Hematopoietic multipotent progenitor cell treated with erythropoietin and hydrocortisone succinate and interleukin-3 and kit ligand, for 17 days (in vitro differentiated cells): ENCODE results near the gene LMNA.
A peak's percentile ranks its signal among the peaks of the same experiment; 100 is the strongest.

ENCODE experiments used
- DNase-seq: peaks from one replicate; pipeline ENCODE4 v3.0.0-alpha.2; 2015; ENCODE audit warnings: low spot score

LMNA gene

GRCh38 chr1:156082309-156083091, 32.0 kb upstream of the LMNA start, which contains the start of gene MEX3A:
Gene MEX3A, minus strand, starts transcription at chr1:156082465. Its CDS starts 467 bp downstream, at chr1:156081998.
- no peak for DNase-seq

- DNase-seq, result no peak
Observed at GRCh38 chr1:156083800-156084790, 30.4 kb upstream of the LMNA start.

- DNase-seq, result no peak
Observed at GRCh38 chr1:156086256-156086662, 28.3 kb upstream of the LMNA start.

GRCh38 chr1:156089704-156090103, 24.8 kb upstream of the LMNA start:
- no peak for DNase-seq

- DNase-seq, result no peak
Observed at GRCh38 chr1:156090138-156090839, 24.2 kb upstream of the LMNA start.

GRCh38 chr1:156090840-156091188, 23.7 kb upstream of the LMNA start:
- peak; percentile 93 for DNase-seq

GRCh38 chr1:156091610-156092009, 22.9 kb upstream of the LMNA start:
- no peak for DNase-seq

- no peak for DNase-seq
Observed at GRCh38 chr1:156095906-156096508, 18.5 kb upstream of the LMNA start.

GRCh38 chr1:156096640-156097391, 17.7 kb upstream of the LMNA start:
- peak; percentile 90 for DNase-seq

- no peak for DNase-seq
Observed at GRCh38 chr1:156097499-156098178, 16.9 kb upstream of the LMNA start.

GRCh38 chr1:156098784-156099183, 15.7 kb upstream of the LMNA start:
- no peak for DNase-seq

- DNase-seq, result no peak
Observed at GRCh38 chr1:156099282-156099681, 15.2 kb upstream of the LMNA start.

- DNase-seq, result peak; percentile 58
Observed at GRCh38 chr1:156100205-156100995, 14.1 kb upstream of the LMNA start.

- DNase-seq, result no peak
Observed at GRCh38 chr1:156101880-156102279, 12.6 kb upstream of the LMNA start.

- DNase-seq, result no peak
Observed at GRCh38 chr1:156102633-156103511, 11.6 kb upstream of the LMNA start.

GRCh38 chr1:156103521-156103947, 11.0 kb upstream of the LMNA start:
- DNase-seq, result peak; percentile 66

- peak; percentile 74 for DNase-seq
Observed at GRCh38 chr1:156104065-156104810, 10.3 kb upstream of the LMNA start.
